ENCODE data around the gene DHX34. TPM values are rescaled to one million over a fixed set of nuclear protein-coding genes. Genes with fewer than 3 reads are reported as not detected.

DHX34 gene
- total and polyA plus RNA-seq, 9 of the 15 experiments (the other 6 are each of a cell fraction or from before 2014, with no cell fraction given) = 0.36 to 42.0 (median 15.0) TPM

DNA sequence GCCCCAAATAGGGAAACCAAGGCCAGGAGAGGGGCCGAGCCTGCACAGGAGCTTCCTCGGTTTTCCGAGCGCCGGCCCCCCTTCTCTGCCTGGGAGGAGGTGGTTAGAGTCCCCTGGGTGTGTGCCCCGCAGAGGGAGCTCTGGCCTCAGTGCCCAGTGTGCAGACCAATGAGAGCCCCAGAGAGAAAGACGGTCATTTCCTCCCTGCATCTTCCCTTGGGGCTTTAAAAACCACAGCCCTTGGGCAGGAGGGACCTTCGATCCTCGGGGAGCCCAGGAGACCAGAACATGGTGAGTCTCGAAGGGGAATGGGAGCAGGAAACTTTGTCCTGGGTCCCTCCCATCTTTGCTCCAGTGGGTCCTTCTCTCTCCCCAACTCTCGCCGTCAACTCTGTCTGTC, 39.5 kb upstream of the DHX34 start, which contains the start of gene C5AR1:
C5AR1 (plus strand) TSS at position 254 of the 400 bp plus-strand sequence; CDS start at position 289, 35 bp downstream.
- H3K4me3 ChIP-seq = no peak within 1 kb of the TSS
- no peaks in the 10 kb centered on the region for H3K36me3 ChIP-seq (ENCODE audit: control insufficient read depth, insufficient read depth, low read length)
- ChIA-PET CTCF (ENCODE audit: low intra/inter-chr PET ratio) (interaction anchor here (1.8 kb wide), 1 partner anchor 82 kb away, joined by 9 read pairs; no protein-coding TSS in a partner anchor), POLR2A (interaction anchor here (0.5 to 1.0 kb wide), 2 partner anchors 50 to 181 kb away, joined by 3 to 4 read pairs; no protein-coding TSS in a partner anchor)
- WGBS (ENCODE audit: insufficient coverage, low coverage, missing lambda C conversion rate) = 35% methylated on average over 5 of the region's 12 CpGs
- peak within 1 kb of the TSS in 1 of 2 experiments; percentile 67; a peak in 1 of 4 replicates for H3K9ac ChIP-seq (ENCODE audit: insufficient read depth in 1 of 2, low read depth in 2 of 2, low read length in 2 of 2)
- DNase-seq (ENCODE audit: extremely low read depth in 1 of 4, low spot score in 3 of 4) (peak in 1 of 4 experiments; percentile 32), ATAC-seq (peak; percentile 49), FAIRE-seq (no peak)
- H3K4me1 ChIP-seq (replicated peaks in 1 of 2; ENCODE audit: control insufficient read depth in 2 of 2, insufficient read depth in 2 of 2, low read length in 2 of 2) = peaks cover 12 to 27% of the 10 kb centered on the region in 2 experiments; a peak in 4 of 5 replicates
- in situ Hi-C loops (cut with MboI) = no loop called here
- H3K9me3 ChIP-seq (replicated peaks; ENCODE audit: control insufficient read depth, insufficient read depth, low read depth, low read length) = no peaks in the 10 kb centered on the region
- no peaks in the 10 kb centered on the region for H3K27me3 ChIP-seq (ENCODE audit: control insufficient read depth in 2 of 2, insufficient read depth in 2 of 2, low read length in 2 of 2)
- intact Hi-C loops (cut with micrococcal nuclease) = loop anchor here (5.0 kb wide), 1 partner anchor 38 kb away; the partner anchor contains the start of gene DHX34
- H4K20me1 ChIP-seq (replicated peaks; ENCODE audit: control insufficient read depth, insufficient read depth, low read length) = no peaks in the 10 kb centered on the region
- H3K9me1 ChIP-seq (ENCODE audit: control insufficient read depth, insufficient read depth, low read length) = no peaks in the 10 kb centered on the region
- BruUV-seq (replicated peaks) = no TSS peak
- H3K79me2 ChIP-seq (ENCODE audit: control insufficient read depth, insufficient read depth, low read length) = no peaks in the 10 kb centered on the region
- peak within 1 kb of the TSS; percentile 20; the same call in 1 of the 2 replicates for H2AFZ ChIP-seq (ENCODE audit: low read depth, low read length)
- no peak within 1 kb of the TSS for H3K4me2 ChIP-seq (ENCODE audit: insufficient read depth, low read length)
- no peak within 1 kb of the TSS for H3K27ac ChIP-seq (ENCODE audit: extremely low read depth, low read depth, low read length)
- TF ChIP-seq NONO (IDR thresholded peaks at IDR 0.05; ENCODE audit: low read depth in 2 of 2, low read length in 1 of 2) = no peak
- TF ChIP-seq, protein P1, sequence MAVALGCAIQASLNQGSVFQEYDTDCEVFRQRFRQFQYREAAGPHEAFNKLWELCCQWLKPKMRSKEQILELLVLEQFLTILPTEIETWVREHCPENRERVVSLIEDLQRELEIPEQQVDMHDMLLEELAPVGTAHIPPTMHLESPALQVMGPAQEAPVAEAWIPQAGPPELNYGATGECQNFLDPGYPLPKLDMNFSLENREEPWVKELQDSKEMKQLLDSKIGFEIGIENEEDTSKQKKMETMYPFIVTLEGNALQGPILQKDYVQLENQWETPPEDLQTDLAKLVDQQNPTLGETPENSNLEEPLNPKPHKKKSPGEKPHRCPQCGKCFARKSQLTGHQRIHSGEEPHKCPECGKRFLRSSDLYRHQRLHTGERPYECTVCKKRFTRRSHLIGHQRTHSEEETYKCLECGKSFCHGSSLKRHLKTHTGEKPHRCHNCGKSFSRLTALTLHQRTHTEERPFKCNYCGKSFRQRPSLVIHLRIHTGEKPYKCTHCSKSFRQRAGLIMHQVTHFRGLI (CRISPR knock-in tag; IDR thresholded peaks at IDR 0.05) = no peak
- no peak for TF ChIP-seq GTF2A2 (tag; IDR thresholded peaks at IDR 0.05)
- TF ChIP-seq HIVEP1 (CRISPR knock-in tag; IDR thresholded peaks at IDR 0.05) = no peak
- TF ChIP-seq DIDO1 (tag; IDR thresholded peaks at IDR 0.05; ENCODE audit: low read depth) = no peak
- TF ChIP-seq CCAR2 (IDR thresholded peaks at IDR 0.05; ENCODE audit: low read depth, low read length) = no peak
- no peak for TF ChIP-seq NR2F6 (CRISPR knock-in tag; IDR thresholded peaks at IDR 0.05)
- 0 out of 4 replicates have a peak, but pooled peaks of 1 of the 2 experiments have one; percentile 26 for TF ChIP-seq MAZ (CRISPR knock-in tag; conservative IDR thresholded peaks at IDR 0.05 in 1 of 2, IDR thresholded peaks at IDR 0.05 in 1 of 2)
- TF ChIP-seq, protein P2, sequence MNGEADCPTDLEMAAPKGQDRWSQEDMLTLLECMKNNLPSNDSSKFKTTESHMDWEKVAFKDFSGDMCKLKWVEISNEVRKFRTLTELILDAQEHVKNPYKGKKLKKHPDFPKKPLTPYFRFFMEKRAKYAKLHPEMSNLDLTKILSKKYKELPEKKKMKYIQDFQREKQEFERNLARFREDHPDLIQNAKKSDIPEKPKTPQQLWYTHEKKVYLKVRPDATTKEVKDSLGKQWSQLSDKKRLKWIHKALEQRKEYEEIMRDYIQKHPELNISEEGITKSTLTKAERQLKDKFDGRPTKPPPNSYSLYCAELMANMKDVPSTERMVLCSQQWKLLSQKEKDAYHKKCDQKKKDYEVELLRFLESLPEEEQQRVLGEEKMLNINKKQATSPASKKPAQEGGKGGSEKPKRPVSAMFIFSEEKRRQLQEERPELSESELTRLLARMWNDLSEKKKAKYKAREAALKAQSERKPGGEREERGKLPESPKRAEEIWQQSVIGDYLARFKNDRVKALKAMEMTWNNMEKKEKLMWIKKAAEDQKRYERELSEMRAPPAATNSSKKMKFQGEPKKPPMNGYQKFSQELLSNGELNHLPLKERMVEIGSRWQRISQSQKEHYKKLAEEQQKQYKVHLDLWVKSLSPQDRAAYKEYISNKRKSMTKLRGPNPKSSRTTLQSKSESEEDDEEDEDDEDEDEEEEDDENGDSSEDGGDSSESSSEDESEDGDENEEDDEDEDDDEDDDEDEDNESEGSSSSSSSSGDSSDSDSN (IDR thresholded peaks at IDR 0.05; ENCODE audit: borderline replicate concordance in 1 of 2, low read depth in 2 of 2, low read length in 2 of 2) = no peak
- no peak for TF ChIP-seq XRCC3 (IDR thresholded peaks at IDR 0.05)
- TF ChIP-seq ZKSCAN1 (IDR thresholded peaks at IDR 0.05; ENCODE audit: low read depth, low read length) = no peak
- TF ChIP-seq, protein P3, sequence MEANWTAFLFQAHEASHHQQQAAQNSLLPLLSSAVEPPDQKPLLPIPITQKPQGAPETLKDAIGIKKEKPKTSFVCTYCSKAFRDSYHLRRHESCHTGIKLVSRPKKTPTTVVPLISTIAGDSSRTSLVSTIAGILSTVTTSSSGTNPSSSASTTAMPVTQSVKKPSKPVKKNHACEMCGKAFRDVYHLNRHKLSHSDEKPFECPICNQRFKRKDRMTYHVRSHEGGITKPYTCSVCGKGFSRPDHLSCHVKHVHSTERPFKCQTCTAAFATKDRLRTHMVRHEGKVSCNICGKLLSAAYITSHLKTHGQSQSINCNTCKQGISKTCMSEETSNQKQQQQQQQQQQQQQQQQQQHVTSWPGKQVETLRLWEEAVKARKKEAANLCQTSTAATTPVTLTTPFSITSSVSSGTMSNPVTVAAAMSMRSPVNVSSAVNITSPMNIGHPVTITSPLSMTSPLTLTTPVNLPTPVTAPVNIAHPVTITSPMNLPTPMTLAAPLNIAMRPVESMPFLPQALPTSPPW (CRISPR knock-in tag; IDR thresholded peaks at IDR 0.05) = peak; percentile 55; the same call in 1 of the 2 replicates
- TF ChIP-seq ZNF444 (CRISPR knock-in tag; IDR thresholded peaks at IDR 0.05) = no peak
- TF ChIP-seq ESRRA (IDR thresholded peaks at IDR 0.05; ENCODE audit: borderline replicate concordance, low read depth) = peak; percentile 28; the same call in 1 of the 2 replicates
